IMR-90 (cell line): ENCODE data around the gene VIPR2. TPM values are rescaled to one million over a fixed set of nuclear protein-coding genes. Genes with fewer than 3 reads are reported as not detected.

Experiments used
- ATAC-seq: fragments of 200-7000 bp; cut with Tn5 transposase; 2 replicates; pipeline ENCODE4 v1.9.1; 2020; ENCODE audit warnings: low read depth, mild to moderate bottlenecking, moderate library complexity
- BruUV-seq: library from RNA; stranded (reverse); fragments of 400-500 nt; replicated peaks from 2 replicates; lab custom pipeline; 2021; lab: Mats Ljungman, UMichigan
- CTCF ChIA-PET: fragments of 300-600 bp; formaldehyde crosslinking; extraction: SDS; loops from one replicate; lab custom pipeline; 2021; ENCODE audit warnings: antibody characterized with exemption; lab: Yijun Ruan, JAX
- POLR2A ChIA-PET: fragments of 300-600 bp; sonication (Branson Sonifier 250); formaldehyde crosslinking; loops from one replicate; lab custom pipeline; 2022; ENCODE audit warnings: antibody characterized with exemption; ENCODE audit not compliant: unreplicated experiment; lab: Charles Lee
- DNase-seq: peaks from one replicate; pipeline ENCODE4 v3.0.0; 2013
- H2AFZ ChIP-seq: replicated peaks from 2 replicates; pipeline ENCODE3; 2013; ENCODE audit warnings: low read length, mild to moderate bottlenecking; ENCODE audit not compliant: poor library complexity
- H2AK5ac ChIP-seq: 2 replicates; pipeline ENCODE4 v1.6.1; 2013; ENCODE audit warnings: low read depth, low read length, inconsistent platforms
- H2AK9ac ChIP-seq: replicated peaks from 2 replicates; pipeline ENCODE3; 2013; ENCODE audit warnings: mild to moderate bottlenecking, low read depth, low read length, moderate library complexity; ENCODE audit not compliant: poor library complexity
- H2BK120ac ChIP-seq: 2 replicates; pipeline ENCODE4 v1.6.1; 2013; ENCODE audit warnings: low read depth, low read length, inconsistent platforms
- H2BK15ac ChIP-seq: 3 replicates; pipeline ENCODE4 v1.6.1; 2013; ENCODE audit warnings: low read depth, low read length, inconsistent platforms
- H2BK20ac ChIP-seq: 2 replicates; pipeline ENCODE4 v1.6.1; 2013; ENCODE audit warnings: low read depth, mild to moderate bottlenecking, inconsistent platforms, low read length, moderate library complexity
- H2BK5ac ChIP-seq: 2 replicates; pipeline ENCODE4 v1.6.1; 2013; ENCODE audit warnings: mild to moderate bottlenecking, low read depth, low read length, inconsistent platforms; ENCODE audit not compliant: poor library complexity, severe bottlenecking
- H3K14ac ChIP-seq: replicated peaks from 2 replicates; pipeline ENCODE4 v1.6.1; 2013; ENCODE audit warnings: low read depth, low read length, inconsistent platforms
- H3K18ac ChIP-seq: 2 replicates; pipeline ENCODE4 v1.6.1; 2013; ENCODE audit warnings: low read depth, low read length, control low read depth
- H3K23ac ChIP-seq: 2 replicates; pipeline ENCODE4 v1.6.1; 2013; ENCODE audit warnings: low read depth, low read length, inconsistent platforms
- H3K27ac ChIP-seq: 2 replicates; pipeline ENCODE4 v1.5.1; 2013; ENCODE audit warnings: mild to moderate bottlenecking, control low read depth, low read length; ENCODE audit not compliant: insufficient read depth
- H3K27me3 ChIP-seq: 2 replicates; pipeline ENCODE4 v1.6.1; 2013; ENCODE audit warnings: low read length; ENCODE audit not compliant: control insufficient read depth, insufficient read depth
- H3K36me3 ChIP-seq: 2 replicates; pipeline ENCODE4 v1.6.1; 2013; ENCODE audit warnings: low read length, mixed read lengths; ENCODE audit not compliant: control insufficient read depth, insufficient read depth
- H3K4ac ChIP-seq: 2 replicates; pipeline ENCODE4 v1.6.1; 2013; ENCODE audit warnings: low read depth, low read length, inconsistent platforms
- H3K4me1 ChIP-seq: 2 replicates; pipeline ENCODE4 v1.6.1; 2013; ENCODE audit warnings: low read length, mixed read lengths; ENCODE audit not compliant: control insufficient read depth, insufficient read depth
- H3K4me2 ChIP-seq: 2 replicates; pipeline ENCODE4 v1.6.1; 2013; ENCODE audit warnings: low read depth, mild to moderate bottlenecking, control low read depth, low read length, moderate library complexity
- H3K4me3 ChIP-seq: 2 replicates; pipeline ENCODE4 v1.5.1; 2013; ENCODE audit warnings: low read depth, mild to moderate bottlenecking, control low read depth, low read length, moderate library complexity; ENCODE audit not compliant: insufficient read depth
- H3K56ac ChIP-seq: 2 replicates; pipeline ENCODE4 v1.6.1; 2013; ENCODE audit warnings: low read length, inconsistent platforms; ENCODE audit not compliant: insufficient read depth; ENCODE audit errors: extremely low read depth
- H3K79me1 ChIP-seq, 2 experiments: 2 replicates each; pipeline ENCODE4 v1.6.1; 2013; ENCODE audit warnings: low read length in 2 of 2, inconsistent platforms in 1 of 2, low read depth in 1 of 2
- H3K9ac ChIP-seq: 2 replicates; pipeline ENCODE4 v1.6.1; 2013; ENCODE audit warnings: low read depth, low read length, control low read depth
- H3K9me1 ChIP-seq: 2 replicates; pipeline ENCODE4 v1.6.1; 2013; ENCODE audit warnings: low read length, inconsistent platforms; ENCODE audit not compliant: insufficient read depth
- H3K9me3 ChIP-seq: 2 replicates; pipeline ENCODE4 v1.6.1; 2013; ENCODE audit warnings: low read length; ENCODE audit not compliant: control insufficient read depth, insufficient read depth
- H4K20me1 ChIP-seq: 2 replicates; pipeline ENCODE4 v1.6.1; 2013; ENCODE audit warnings: low read length, inconsistent platforms; ENCODE audit not compliant: insufficient read depth
- H4K5ac ChIP-seq: 2 replicates; pipeline ENCODE4 v1.6.1; 2013; ENCODE audit warnings: mild to moderate bottlenecking, low read depth, low read length, control low read depth
- H4K8ac ChIP-seq, 2 experiments: 2 replicates each; pipeline ENCODE4 v1.6.1; 2013; ENCODE audit warnings: low read depth in 2 of 2, low read length in 2 of 2, control low read depth in 1 of 2, inconsistent platforms in 1 of 2
- H4K91ac ChIP-seq: 2 replicates; pipeline ENCODE4 v1.6.1; 2013; ENCODE audit warnings: low read depth, low read length, inconsistent platforms; ENCODE audit not compliant: insufficient read depth
- CHD1 ChIP-seq: IDR thresholded peaks from 2 replicates; pipeline ENCODE4 v1.6.1; 2012; ENCODE audit warnings: low read depth, low read length, improper control_type of control experiment
- FOS ChIP-seq: fragments of 150-350 bp; IDR thresholded peaks from 2 replicates; pipeline ENCODE4 v1.6.1; 2016; ENCODE audit warnings: low read depth, low read length
- WGBS, 2 experiments: methylation state at CpG; one replicate each; pipeline versions ENCODE4 v1.1.5 to v1.1.7; 2013; ENCODE audit warnings: missing lambda C conversion rate in 2 of 2; ENCODE audit not compliant: insufficient read length in 1 of 2; ENCODE audit errors: extremely low coverage in 2 of 2; 5-methylcytosine and 5-hydroxymethylcytosine counted together
- dilution Hi-C: fragments of 300-500 bp; cut with HindIII; formaldehyde crosslinking; loops from one replicate; pipeline ENCODE4 v1.14.3; 2018; ENCODE audit warnings: low sequenced_read_pairs; ENCODE audit not compliant: unreplicated experiment
- in situ Hi-C: fragments of 300-500 bp; cut with MboI; formaldehyde crosslinking; loops from 3 replicates; pipeline ENCODE4 v1.14.3; 2019; ENCODE audit warnings: low sequenced_read_pairs, inconsistent platforms, mixed read lengths
- intact Hi-C: fragments of 100-400 bp; cut with micrococcal nuclease; formaldehyde crosslinking; loops from 2 replicates; pipeline ENCODE4 v1.10.0; 2022
- polyA plus RNA-seq, 3 experiments: library from polyadenylated mRNA; depleted of rRNA; stranded (reverse); fragments of >200 nt; gene quantifications; 2 replicates each; pipeline ENCODE4 v1.2.3, GENCODE V29; 2012; ENCODE audit warnings: low replicate concordance in 1 of 3
- total RNA-seq: library from RNA; depleted of rRNA; stranded (reverse); fragments of >200 nt; gene quantifications from 2 replicates; pipeline ENCODE4 v1.2.3, GENCODE V29; 2012
- TF ChIP-seq, protein P1 (sequence below): fragments of 150-350 bp; IDR thresholded peaks from 2 replicates; pipeline ENCODE4 v1.6.1; 2016; ENCODE audit warnings: low read depth, mild to moderate bottlenecking, low read length, moderate library complexity, borderline replicate concordance

The VIPR2 gene
- total and polyA plus RNA-seq, 2 of the 4 experiments (the other 2 are of a cell fraction) = not detected

GRCh38 chr7:158987691-158988090 lies 157.0 kb downstream of the VIPR2 start:
- CTCF ChIA-PET = no interaction called here
- DNase-seq (no peak), ATAC-seq (no peak)
- H2BK120ac ChIP-seq = no peak overlapping the region
- no peak overlapping the region for H3K27ac ChIP-seq
- no peak overlapping the region for H3K4me3 ChIP-seq
- no peak overlapping the region for H3K14ac ChIP-seq
- no peak overlapping the region for H3K4ac ChIP-seq
- H2BK5ac ChIP-seq = no peak overlapping the region
- H3K27me3 ChIP-seq = peaks cover 3% of the 10 kb centered on the region; the same call in 1 of the 2 replicates
- no peak overlapping the region for H3K18ac ChIP-seq
- H3K9ac ChIP-seq = no peak overlapping the region
- POLR2A ChIA-PET = no interaction called here
- intact Hi-C loops (no loop called here), in situ Hi-C loops (no loop called here), dilution Hi-C loops (no loop called here)
- no peaks in the 10 kb centered on the region for H3K9me1 ChIP-seq
- no peak overlapping the region for H4K5ac ChIP-seq
- no peak overlapping the region for H2BK20ac ChIP-seq
- peaks cover 5% of the 10 kb centered on the region; the same call in 1 of the 2 replicates for H3K9me3 ChIP-seq
- no peak overlapping the region for H2AK9ac ChIP-seq
- no peaks in the 10 kb centered on the region for H3K36me3 ChIP-seq
- no peaks in the 10 kb centered on the region for H3K4me1 ChIP-seq
- H3K23ac ChIP-seq = no peak overlapping the region
- TF ChIP-seq FOS (no peak), CHD1 (no peak)
- TF ChIP-seq, protein P1, sequence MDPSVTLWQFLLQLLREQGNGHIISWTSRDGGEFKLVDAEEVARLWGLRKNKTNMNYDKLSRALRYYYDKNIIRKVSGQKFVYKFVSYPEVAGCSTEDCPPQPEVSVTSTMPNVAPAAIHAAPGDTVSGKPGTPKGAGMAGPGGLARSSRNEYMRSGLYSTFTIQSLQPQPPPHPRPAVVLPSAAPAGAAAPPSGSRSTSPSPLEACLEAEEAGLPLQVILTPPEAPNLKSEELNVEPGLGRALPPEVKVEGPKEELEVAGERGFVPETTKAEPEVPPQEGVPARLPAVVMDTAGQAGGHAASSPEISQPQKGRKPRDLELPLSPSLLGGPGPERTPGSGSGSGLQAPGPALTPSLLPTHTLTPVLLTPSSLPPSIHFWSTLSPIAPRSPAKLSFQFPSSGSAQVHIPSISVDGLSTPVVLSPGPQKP = no peak
- no peak overlapping the region for H3K4me2 ChIP-seq
- no peak overlapping the region for H4K8ac ChIP-seq
- no peak overlapping the region for H2BK15ac ChIP-seq
- H2AFZ ChIP-seq = no peak overlapping the region
- 23% methylated on average over 1 of the region's 1 CpG; no CpG with 5 or more reads in 1 of the 2 experiments for WGBS, 2 experiments
- H4K20me1 ChIP-seq = no peaks in the 10 kb centered on the region
- BruUV-seq = no TSS peak
- no peak overlapping the region for H2AK5ac ChIP-seq
- no peak overlapping the region for H4K91ac ChIP-seq
- H3K56ac ChIP-seq = no peak overlapping the region
- H3K79me1 ChIP-seq = no peaks in the 10 kb centered on the region
